Measurements from ENCODE around the gene SEPTIN7.

Gene SEPTIN7

DNA sequence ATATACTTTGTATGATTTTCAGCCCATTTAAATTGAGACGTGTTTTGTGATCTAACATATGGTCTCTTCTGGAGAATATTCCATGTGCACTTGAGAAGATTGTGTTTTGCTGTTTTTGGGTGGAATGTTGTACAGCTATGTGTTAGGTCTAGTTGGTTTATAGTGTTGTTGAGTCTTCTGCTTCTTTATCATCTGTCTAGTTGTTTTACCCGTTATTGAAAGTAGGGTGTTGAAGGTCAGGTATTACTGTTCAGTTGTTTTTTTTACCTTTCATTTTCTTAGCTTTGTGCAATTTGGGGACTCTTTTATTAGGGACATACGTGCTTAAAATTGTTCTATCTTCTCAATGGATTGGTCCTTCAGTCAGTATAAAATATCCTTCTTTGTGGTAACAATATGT, 18.5 kb downstream of the SEPTIN7 start:
- DNase-seq (ENCODE audit: extremely low spot score) = no peak
- CTCF ChIA-PET = interaction anchor here (0.6 kb wide), 1 partner anchor 110 kb away, joined by 3 read pairs; no protein-coding TSS in a partner anchor
- TF ChIP-seq SP1 (IDR thresholded peaks at IDR 0.05) (no peak), ELF4 (IDR thresholded peaks at IDR 0.05) (no peak), ARNT (IDR thresholded peaks at IDR 0.05) (no peak), SUZ12 (IDR thresholded peaks at IDR 0.05) (no peak), L3MBTL2 (conservative IDR thresholded peaks at IDR 0.05) (no peak), CTBP1 (IDR thresholded peaks at IDR 0.05; ENCODE audit: borderline replicate concordance) (no peak), BHLHE40 (IDR thresholded peaks at IDR 0.05; ENCODE audit: borderline replicate concordance) (no peak)
- TF ChIP-seq, protein P1, sequence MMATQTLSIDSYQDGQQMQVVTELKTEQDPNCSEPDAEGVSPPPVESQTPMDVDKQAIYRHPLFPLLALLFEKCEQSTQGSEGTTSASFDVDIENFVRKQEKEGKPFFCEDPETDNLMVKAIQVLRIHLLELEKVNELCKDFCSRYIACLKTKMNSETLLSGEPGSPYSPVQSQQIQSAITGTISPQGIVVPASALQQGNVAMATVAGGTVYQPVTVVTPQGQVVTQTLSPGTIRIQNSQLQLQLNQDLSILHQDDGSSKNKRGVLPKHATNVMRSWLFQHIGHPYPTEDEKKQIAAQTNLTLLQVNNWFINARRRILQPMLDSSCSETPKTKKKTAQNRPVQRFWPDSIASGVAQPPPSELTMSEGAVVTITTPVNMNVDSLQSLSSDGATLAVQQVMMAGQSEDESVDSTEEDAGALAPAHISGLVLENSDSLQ (IDR thresholded peaks at IDR 0.05) = no peak
- POLR2A ChIA-PET = no interaction called here

DNA sequence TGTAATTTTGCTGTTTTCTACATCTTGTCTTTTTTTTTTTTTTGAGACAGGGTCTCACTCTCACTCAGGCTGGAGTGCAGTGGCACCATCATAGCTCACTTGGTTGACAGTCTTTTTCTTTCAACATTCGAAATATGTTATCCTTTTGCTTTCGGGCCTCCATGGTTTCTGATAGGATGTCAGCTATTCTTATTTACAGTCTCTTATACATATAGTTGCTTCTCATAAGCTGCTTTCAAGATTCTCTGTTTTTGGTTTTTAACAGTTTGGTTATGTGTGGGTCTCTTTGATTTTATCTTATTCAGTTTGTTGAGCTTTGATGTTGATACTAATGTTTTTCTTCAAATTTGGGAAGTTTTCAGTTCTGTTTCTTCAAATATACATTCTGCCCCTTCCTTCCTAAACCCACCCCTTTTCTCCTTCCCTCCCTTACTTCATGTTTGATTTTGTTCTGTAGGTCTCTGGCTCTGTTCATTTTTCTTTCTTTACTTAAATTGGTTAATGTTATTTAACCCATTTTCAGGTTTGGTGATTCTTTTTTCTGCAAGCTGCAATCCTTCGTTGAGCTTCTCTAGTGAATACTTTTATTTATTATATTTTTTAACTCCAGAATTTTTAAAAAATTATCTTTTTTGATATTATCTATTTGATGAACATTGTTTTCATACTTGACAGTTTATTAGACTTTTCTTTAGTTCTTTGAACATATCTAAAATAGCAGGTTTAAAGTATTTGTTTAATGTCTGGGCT, 19.3 kb downstream of the SEPTIN7 start:
- no peak for TF ChIP-seq TARDBP (IDR thresholded peaks at IDR 0.05)
- no peak for TF ChIP-seq FOXA1 (IDR thresholded peaks at IDR 0.05)
- TF ChIP-seq, protein P1 (IDR thresholded peaks at IDR 0.05) = no peak
- no peak for TF ChIP-seq SP1 (IDR thresholded peaks at IDR 0.05)
- TF ChIP-seq L3MBTL2 (conservative IDR thresholded peaks at IDR 0.05) = no peak
- no peak for TF ChIP-seq ELF4 (IDR thresholded peaks at IDR 0.05)
- no peak for TF ChIP-seq ARNT (IDR thresholded peaks at IDR 0.05)
- no peak for TF ChIP-seq FOXM1 (IDR thresholded peaks at IDR 0.05; ENCODE audit: borderline replicate concordance)
- no peak for TF ChIP-seq FOXK2 (IDR thresholded peaks at IDR 0.05)
- TF ChIP-seq HDGF (IDR thresholded peaks at IDR 0.05; ENCODE audit: borderline replicate concordance) = no peak
- TF ChIP-seq SUZ12 (IDR thresholded peaks at IDR 0.05) = no peak
- TF ChIP-seq LEF1 (IDR thresholded peaks at IDR 0.05; ENCODE audit: borderline replicate concordance) = no peak
- TF ChIP-seq ZNF384 (IDR thresholded peaks at IDR 0.05) = no peak
- no peak for TF ChIP-seq CTBP1 (IDR thresholded peaks at IDR 0.05; ENCODE audit: borderline replicate concordance)
- TF ChIP-seq BHLHE40 (IDR thresholded peaks at IDR 0.05; ENCODE audit: borderline replicate concordance) = no peak
- TF ChIP-seq NFRKB (IDR thresholded peaks at IDR 0.05) = no peak
- ChIA-PET CTCF (no interaction called here), POLR2A (no interaction called here)

DNA sequence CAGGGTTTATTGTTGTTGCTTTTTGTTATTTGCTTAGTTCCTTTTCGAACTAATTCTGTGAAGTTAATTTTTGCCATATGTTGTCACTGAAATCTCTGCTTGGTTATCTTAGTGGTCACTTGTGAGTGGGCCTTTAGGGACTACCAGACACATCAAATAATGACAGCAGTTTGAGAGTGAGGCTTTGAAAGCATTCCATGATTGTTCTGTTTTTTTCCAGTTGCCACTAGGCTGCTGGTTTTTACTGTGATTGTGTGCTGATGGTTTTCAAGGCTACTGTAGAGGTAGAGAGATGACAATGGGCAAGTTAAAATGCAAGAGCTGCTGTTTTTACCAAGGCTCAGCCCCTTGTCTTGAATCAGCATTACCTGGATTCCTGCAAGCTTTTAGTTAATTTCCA, 20.0 kb downstream of the SEPTIN7 start:
- ChIA-PET CTCF (no interaction called here), POLR2A (no interaction called here)
- no peak for DNase-seq (ENCODE audit: extremely low spot score)
- TF ChIP-seq FOXM1 (IDR thresholded peaks at IDR 0.05; ENCODE audit: borderline replicate concordance) (no peak), ZNF384 (IDR thresholded peaks at IDR 0.05) (no peak), HDGF (IDR thresholded peaks at IDR 0.05; ENCODE audit: borderline replicate concordance) (no peak), FOXA1 (IDR thresholded peaks at IDR 0.05) (no peak), ARNT (IDR thresholded peaks at IDR 0.05) (no peak), BHLHE40 (IDR thresholded peaks at IDR 0.05; ENCODE audit: borderline replicate concordance) (no peak), L3MBTL2 (conservative IDR thresholded peaks at IDR 0.05) (no peak), ELF4 (IDR thresholded peaks at IDR 0.05) (no peak), NFRKB (IDR thresholded peaks at IDR 0.05) (no peak), FOXK2 (IDR thresholded peaks at IDR 0.05) (no peak), SP1 (IDR thresholded peaks at IDR 0.05) (no peak), LEF1 (IDR thresholded peaks at IDR 0.05; ENCODE audit: borderline replicate concordance) (no peak), SUZ12 (IDR thresholded peaks at IDR 0.05) (no peak)
- TF ChIP-seq, protein P1 (IDR thresholded peaks at IDR 0.05) = no peak

More for the DNA sequence above, 19.3 kb downstream of the SEPTIN7 start:
- DNase-seq (ENCODE audit: extremely low spot score) = no peak

DNA sequence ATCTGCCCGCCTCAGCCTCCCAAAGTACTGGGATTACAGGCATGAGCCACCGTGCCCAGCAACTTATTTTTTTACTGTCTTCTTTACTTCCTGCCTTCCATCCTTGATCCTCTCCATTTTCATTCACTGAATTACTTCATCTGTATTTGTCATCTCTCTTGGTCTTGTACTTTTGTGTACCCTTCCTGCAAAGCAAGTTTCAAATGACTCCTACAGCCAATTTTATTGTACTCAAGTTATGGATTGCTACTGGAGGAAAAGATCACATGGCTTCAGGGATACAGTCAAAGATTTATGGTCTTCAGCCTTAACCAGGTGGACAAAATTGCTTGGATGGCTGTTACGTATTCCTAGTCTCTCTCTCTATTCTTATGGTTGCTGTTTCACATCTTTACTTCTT, 22.6 kb downstream of the SEPTIN7 start:
- ChIA-PET POLR2A (no interaction called here), CTCF (no interaction called here)
- no peak for DNase-seq (ENCODE audit: extremely low spot score)
- TF ChIP-seq FOXK2 (IDR thresholded peaks at IDR 0.05) (no peak), SP1 (IDR thresholded peaks at IDR 0.05) (no peak), SUZ12 (IDR thresholded peaks at IDR 0.05) (no peak)
- TF ChIP-seq, protein P1 (IDR thresholded peaks at IDR 0.05) = peak; percentile 72

DNA sequence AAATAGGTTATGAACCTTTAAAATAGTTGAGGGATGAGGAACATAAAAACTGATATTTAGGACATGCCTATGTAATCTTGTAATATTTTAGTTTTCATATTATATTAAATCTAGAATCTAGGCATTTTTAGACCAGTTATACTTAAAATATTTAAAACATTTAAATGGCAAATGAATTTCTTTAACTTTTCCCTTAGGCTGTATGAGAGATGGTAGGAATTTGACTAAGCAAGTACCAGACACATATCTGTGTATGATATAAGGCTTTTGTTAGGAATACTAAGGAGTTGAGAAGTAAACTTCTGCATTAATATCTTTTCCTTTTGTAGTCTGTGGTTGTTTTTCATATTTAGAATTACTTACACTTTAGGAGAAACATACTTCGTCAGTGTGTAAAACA, 25.1 kb downstream of the SEPTIN7 start:
- DNase-seq (ENCODE audit: extremely low spot score) = no peak
- TF ChIP-seq ARNT (IDR thresholded peaks at IDR 0.05) (no peak), ZNF384 (IDR thresholded peaks at IDR 0.05) (no peak), FOXK2 (IDR thresholded peaks at IDR 0.05) (no peak), CTBP1 (IDR thresholded peaks at IDR 0.05; ENCODE audit: borderline replicate concordance) (no peak), HDGF (IDR thresholded peaks at IDR 0.05; ENCODE audit: borderline replicate concordance) (no peak)
- POLR2A ChIA-PET = no interaction called here
- CTCF ChIA-PET = no interaction called here

DNA sequence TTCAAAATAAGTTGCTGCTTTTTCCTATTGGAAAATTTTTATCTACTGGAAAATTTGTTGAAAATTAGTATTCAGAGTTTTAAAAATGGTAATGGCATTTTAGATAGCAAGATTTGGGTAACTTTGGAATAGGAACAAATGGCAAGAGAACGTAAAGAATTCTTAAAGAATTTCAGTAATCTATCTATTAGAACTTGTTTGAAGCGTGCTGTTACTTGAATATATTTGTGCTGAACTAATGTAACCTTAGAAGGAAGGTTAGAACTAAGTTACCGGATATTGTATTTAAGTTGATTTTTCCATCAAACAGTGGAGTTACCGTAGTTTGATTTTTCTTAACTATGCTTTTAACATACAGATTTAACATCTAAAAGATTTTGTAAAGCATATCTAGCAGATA, 25.9 kb downstream of the SEPTIN7 start:
- TF ChIP-seq NFRKB (IDR thresholded peaks at IDR 0.05) (no peak), SUZ12 (IDR thresholded peaks at IDR 0.05) (no peak), HDGF (IDR thresholded peaks at IDR 0.05; ENCODE audit: borderline replicate concordance) (no peak), ELF4 (IDR thresholded peaks at IDR 0.05) (no peak), ARNT (IDR thresholded peaks at IDR 0.05) (no peak), FOXM1 (IDR thresholded peaks at IDR 0.05; ENCODE audit: borderline replicate concordance) (no peak), FOXA1 (IDR thresholded peaks at IDR 0.05) (no peak), L3MBTL2 (conservative IDR thresholded peaks at IDR 0.05) (no peak), TARDBP (IDR thresholded peaks at IDR 0.05) (no peak), BHLHE40 (IDR thresholded peaks at IDR 0.05; ENCODE audit: borderline replicate concordance) (no peak), CTBP1 (IDR thresholded peaks at IDR 0.05; ENCODE audit: borderline replicate concordance) (no peak), SP1 (IDR thresholded peaks at IDR 0.05) (no peak), LEF1 (IDR thresholded peaks at IDR 0.05; ENCODE audit: borderline replicate concordance) (no peak), FOXK2 (IDR thresholded peaks at IDR 0.05) (no peak), ZNF384 (IDR thresholded peaks at IDR 0.05) (no peak)
- TF ChIP-seq, protein P1 (IDR thresholded peaks at IDR 0.05) = no peak
- no peak for DNase-seq (ENCODE audit: extremely low spot score)
- ChIA-PET POLR2A (no interaction called here), CTCF (no interaction called here)
